Measurements from ENCODE around the gene MRPL22.
"Not testable (repeated sequence)": the region's sequence is repeated elsewhere in the genome, so short reads cannot be mapped to it uniquely, and the experiment has no call there.

Gene MRPL22

DNA sequence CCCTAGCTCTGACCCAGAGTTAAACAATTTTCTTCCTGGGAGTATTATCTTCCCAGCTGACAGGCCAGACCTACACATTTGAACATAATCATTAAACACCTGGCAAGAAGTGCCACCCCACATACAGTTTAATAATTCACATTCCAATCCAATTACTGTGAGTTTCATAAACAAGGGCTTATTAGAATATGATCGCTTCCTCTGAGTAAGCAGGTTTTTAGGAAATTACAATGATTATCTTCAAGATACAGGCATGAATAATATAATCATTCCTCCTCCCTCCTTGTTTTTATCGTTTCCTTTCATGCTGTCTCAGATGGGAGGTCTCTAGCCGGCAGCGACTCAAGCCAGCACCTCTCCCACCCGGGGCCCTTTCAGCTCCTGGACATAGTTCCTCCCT, 56.9 kb downstream of the MRPL22 start:
- no peak for DNase-seq

DNA sequence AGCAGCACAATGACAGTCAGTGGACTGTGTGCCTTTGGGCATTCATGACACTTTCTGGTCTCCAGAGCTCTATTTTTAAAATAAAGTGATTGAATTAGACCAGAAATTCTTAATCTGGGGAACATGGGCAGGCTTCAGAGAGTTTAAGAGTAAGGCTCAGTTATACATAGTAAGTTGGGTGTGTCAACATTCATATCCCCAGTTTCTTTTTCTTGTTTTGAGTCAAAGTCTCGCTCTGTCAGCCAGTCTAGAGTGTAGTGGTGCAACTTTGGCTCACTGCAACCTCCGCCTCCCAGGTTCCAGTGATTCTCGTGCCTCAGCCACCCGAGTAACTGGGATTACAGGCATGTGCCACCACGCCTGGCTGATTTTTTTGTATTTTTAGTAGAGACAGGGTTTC, 59.0 kb downstream of the MRPL22 start:
- no peak for DNase-seq

DNA sequence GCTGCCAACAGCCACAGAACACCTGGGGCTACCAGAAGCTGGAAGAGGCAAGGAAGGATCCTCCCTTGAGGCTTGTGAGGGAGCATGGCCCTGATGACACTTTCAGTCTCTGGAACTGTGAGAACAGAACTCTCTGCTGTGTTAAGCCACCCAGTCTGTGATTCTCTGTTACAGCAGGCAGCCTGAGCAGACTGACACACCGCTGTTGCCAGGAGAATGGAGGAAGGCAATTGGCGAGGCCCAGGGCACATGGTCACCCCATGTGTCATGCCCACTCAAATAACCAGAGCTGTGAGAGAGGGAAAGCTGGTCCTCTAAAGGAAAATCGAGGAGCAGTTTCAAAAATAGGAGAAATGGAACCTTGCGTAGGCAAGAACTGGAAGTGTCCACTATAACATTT, 60.6 kb downstream of the MRPL22 start:
- no peak for DNase-seq

DNA sequence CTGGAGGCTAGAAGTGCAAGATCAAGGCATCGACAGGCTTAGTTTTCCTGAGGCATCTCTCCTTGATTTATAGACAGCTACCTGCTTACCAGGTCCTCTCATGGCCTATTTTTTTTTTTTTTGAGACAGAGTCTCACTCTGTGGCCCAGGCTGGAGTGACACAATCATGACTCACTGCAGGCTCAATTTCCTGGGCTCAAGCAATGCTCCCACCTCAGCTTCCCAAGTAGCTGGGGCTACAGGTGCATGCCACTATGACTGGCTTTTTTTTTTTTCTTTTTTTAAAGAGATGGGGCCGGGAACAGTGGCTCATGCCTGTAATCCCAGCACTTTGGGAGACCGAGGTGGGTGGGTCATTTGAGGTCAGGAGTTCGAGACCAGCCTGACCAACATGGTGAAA, 61.8 kb downstream of the MRPL22 start:
- DNase-seq: not testable (repeated sequence)

DNA sequence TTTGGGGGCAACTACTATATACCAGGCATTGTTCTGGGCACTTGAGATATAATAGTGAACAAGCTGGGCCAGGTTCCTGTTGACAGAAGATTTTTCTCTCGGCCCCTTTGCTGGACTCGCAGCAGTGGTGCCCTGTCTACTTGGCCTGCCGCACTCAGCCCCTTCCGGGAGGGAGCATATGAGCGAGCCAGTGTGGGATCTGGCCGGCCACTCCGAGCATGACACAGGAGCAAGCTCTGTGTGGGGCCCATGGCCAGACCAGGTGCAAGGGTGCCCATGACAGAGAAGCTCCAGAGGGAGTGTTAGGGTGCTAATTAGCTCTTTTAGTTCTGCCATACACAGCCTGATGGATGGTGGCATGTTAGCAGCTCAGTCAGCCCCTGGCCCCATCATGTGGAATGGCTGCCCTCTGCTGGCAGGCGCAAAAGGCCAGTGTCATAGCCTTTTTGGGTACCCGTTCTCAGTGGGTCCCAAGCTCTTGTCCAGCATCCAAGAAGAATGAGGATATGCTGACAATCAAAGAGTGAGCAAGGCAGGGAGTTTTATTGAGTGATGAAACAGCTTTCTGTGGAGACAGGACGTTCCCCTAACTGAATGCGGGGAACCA, 63.4 kb downstream of the MRPL22 start:
- DNase-seq: peak; percentile 26 to 56 (median 46)

DNA sequence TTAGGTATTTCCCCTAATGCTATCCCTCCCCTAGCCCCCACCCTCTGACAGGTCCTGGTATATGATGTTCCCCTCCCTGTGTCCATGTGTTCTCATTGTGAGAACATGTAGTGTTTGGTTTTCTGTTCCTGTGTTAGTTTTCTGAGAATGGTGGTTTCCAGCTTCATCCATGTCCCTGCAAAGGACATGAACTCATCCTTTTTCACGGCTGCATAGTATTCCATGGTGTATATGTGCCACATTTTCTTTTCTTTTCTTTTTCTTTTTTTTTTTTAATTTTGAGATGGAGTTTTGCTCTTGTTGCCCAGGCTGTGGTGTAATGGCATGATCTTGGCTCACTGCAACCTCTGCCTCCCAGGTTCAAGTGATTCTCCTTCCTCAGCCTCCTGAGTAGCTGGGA, 65.4 kb downstream of the MRPL22 start:
- DNase-seq: not testable (repeated sequence)

DNA sequence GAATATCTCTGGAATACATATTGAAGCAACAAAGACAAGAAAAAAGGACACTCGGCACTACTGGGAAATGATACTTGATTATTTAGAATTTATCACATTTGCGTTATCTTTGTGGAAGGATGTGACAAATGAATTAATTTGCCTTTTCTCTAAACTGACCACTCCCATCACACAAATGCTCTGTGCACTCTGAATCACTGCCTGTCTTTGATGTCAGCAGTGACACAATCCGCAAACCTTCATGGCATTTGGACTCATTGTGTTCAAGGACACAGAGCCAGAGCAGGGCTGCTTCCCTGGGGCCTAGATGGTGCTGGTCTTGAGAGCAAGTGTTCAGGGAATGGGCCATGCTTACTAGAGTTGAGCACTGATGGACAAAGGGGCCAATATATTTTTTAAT, 67.8 kb downstream of the MRPL22 start:
- no peak for DNase-seq

DNA sequence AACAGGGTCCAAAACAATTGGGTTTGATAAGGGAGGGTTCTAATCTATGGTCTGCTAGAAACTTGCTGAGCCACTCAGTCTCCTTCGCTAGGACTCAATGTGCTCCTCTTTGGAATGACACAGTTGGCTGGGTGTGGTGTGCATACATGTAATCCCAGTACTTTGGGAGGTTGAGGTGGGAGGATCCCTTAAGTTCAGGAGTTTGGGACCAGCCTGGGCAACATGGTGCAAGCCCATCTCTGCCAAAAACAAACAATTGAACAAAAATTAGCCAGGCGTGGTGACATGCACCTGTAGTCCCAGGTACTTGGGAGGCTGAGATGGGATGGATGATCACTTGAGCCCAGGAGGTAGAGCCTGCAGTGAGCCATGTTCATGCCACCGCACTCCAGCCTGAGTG, 70.0 kb downstream of the MRPL22 start:
- no peak for DNase-seq

DNA sequence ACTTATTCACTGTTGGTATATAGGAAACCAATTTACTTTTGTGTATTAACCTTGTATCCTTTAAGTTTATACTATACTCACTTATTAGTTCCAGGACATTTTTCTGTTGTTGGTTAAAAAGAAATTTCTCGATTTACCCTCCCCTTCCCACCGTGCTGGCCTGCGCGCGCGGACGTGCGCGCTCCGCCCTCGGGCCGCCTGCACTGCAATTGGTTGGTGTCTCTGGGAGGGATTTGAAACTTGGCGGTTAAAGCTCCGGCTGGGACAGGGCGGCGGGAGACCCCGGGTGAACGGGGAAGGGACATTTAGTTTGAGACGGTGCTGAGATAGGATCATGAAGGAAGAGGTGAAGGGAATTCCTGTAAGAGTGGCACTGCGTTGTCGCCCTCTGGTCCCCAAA, 72.7 kb downstream of the MRPL22 start, which contains the start of gene KIF4B:
KIF4B (plus strand) TSS at position 230 of the 400 bp plus-strand sequence; CDS start at position 335, 105 bp downstream.
- no peak for DNase-seq

DNA sequence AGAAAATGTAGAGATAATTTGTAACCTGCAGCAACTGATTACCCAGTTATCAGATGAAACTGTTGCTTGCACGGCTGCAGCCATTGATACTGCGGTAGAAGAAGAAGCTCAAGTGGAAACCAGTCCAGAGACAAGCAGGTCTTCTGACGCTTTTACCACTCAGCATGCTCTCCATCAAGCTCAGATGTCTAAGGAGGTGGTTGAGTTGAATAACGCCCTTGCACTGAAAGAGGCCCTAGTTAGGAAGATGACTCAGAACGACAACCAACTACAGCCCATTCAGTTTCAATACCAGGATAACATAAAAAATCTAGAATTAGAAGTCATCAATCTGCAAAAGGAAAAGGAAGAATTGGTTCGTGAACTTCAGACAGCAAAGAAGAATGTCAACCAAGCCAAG, 74.4 kb downstream of the MRPL22 start:
- no peak for DNase-seq

DNA sequence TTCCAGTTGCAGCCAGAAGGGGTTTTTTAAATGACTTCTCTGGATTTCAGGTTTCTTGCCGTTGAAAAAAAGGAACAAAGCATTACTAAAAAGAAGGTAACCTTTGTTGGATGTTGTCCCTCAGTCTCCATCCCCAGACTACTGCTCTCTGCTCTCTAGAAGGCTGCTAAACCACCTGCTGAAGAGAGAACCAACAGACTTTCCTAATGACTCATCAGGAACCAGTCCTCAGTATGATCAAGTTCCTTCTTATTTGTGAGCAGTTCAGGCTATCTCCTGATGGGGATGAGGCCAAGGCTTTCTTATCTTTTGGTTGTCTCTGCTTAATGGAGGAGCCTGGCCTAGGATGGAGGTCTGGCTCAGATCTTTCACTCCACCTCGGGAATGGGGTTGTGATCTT, 76.7 kb downstream of the MRPL22 start:
- no peak for DNase-seq

Data from suppressor macrophage (primary cell).